Measurements from ENCODE around the gene CERS6. TPM values are rescaled to one million over a fixed set of nuclear protein-coding genes. Genes with fewer than 3 reads are reported as not detected.

Gene CERS6
- total RNA-seq, 1 donor from 2014 or later, result 14.7 TPM

DNA sequence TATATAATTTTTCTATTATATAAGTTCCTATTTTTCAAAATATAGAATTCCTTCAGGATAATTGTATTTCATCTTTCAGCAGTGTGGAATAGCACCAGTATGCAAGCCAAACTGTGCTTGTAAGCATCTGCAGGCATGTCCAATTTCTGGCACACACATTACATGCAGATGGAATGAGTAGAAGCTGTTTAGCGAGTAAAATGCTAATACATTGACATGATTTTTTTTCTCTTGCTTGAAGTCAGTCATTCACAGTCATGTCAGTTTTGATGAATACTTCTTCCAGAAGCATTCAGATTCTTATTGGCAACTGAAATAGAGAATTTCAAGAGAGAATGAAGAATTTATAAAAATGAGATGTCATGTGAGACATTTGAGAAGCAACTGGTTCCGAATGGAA lies 109.4 kb downstream of the CERS6 start:
- DNase-seq (ENCODE audit: low spot score), result no peak

DNA sequence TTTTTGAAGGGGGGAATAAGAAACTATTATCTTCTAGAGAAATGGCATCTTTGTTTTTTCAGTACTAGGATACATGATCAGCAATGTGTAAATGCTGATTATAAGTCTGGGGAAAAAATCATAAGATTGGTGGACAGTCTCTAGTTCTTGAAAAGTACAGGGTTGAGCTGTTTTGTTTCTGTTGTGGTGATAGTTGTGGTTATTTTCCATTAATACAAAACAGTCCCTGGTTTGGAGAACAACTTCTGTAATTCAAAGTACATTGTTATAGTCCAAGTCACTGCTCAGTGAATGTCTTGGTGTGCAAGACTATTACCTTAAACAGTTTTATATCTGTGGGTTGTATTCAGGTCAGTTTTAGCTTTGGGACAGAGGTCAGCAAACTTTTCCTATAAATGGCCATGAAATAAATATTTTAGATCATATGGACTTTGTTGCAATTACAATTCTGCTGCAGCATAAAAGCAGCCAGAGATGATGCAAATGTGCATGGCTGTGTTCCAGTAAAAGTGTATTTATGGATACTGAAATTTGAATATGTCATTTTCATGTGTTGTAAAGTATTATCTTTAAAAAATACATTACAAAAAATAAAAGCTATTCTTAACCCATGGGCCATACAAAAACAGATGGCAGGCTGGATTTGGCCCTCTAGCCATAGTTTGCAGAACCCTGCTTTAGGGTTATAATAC lies 111.0 kb downstream of the CERS6 start:
- no peak for DNase-seq (ENCODE audit: low spot score)

DNA sequence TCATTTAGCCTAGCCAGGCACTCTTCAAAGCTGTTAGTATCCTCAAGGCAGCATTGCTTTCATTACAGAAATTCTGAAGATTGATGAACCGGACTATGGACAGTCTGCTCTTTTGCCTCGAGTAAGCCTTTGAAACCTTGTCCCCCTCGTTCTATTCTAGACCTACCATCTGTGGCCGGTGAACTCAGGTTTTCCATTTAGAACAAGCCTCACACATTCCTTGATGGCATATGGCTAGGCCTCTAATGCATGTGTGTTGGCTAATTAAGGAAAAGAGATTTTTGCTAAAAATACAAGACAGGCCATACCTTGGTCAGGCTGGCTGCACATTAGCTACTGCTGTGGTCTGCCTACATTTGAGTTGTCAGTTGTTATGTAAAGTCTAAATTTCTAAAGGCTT lies 111.8 kb downstream of the CERS6 start:
- no peak for DNase-seq (ENCODE audit: low spot score)

DNA sequence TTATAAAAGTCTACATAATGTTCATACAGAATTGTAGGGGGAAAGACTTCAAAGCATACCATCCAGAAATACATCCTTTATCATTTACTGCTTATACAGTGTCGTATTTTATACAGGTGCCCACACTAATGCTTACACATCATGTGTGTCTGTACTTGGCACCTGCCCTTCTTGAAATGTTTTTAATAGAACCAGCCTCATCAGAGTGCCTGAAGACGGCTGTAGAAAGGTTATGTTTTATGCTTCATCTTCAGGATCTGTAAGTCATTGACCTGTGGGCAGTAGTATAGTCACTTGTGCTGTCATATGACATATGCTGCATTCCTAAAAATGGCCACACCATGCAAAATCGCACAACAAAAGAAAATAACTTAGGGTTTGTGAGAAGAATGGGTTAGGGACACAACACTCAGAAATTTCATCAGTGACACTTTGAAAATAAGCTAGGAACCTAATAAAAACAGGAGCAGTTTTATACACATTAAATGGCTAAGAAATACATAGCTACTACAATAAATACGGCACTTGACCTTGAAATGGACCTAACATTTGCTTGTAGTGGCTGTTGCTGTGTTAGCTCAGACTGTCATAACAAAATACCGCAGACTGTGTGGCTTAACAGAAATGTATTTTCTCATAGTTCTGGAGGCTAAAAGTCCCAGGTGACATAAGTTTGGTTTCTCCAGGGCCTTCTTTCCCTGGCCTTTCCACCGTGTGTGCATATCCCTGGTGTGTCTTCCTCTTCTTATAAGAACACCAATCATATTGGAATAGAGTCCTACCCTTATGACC lies 112.6 kb downstream of the CERS6 start:
- DNase-seq (ENCODE audit: low spot score), result no peak

DNA sequence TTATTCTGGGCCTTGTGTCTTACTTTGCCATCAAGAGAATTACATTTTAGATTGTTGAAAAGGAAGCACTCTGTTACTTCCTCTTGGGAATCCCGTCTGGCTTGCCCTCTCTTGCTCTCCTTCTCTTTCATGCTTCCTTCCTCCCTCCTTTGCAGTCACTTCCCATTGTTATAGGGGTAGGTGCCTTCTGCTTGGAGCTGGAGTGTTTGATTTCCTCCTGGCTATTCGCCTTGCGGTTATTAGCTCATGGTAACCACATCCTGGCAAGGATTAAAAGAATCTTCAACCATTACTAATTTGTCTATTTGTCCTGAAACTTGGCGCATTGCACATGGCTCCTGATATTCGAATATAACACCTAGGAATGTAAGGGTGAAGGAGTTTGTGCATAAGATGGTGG lies 115.0 kb downstream of the CERS6 start:
- DNase-seq (ENCODE audit: low spot score), result no peak

DNA sequence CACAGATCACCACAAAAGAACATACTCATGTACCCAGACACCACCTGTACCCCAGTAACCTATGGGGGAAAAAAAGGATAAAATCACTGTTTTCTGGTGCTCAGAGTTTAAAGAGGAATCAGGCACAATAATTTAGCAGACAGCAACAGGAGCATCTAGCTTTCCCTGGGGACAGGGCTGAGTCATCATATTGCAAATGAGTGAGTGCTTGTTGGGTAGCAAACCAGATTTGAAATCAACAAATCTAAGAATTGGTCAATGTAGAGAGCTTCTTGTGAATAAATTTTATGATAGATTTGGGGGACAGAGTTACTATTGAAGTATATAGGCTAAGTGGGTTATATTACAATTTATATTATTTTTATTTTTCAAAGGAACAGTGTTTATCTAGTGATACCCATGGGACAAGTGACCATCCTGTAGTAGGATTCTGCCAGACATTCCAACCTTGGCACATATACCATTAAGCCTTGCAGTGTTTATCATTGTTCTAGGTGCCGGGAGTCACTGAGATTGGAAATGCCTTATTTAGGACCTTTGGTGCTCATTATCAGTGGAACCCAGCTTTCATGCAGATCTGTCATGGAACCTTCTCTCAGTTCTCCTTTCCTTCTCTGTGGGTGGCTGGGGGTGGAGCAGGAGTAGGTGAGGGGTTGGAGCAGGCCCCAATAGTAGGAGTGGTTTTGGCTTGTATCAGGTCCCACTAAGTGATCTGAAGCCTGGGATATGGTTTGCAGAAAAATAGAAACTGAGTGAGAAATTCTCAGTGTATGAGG lies 117.2 kb downstream of the CERS6 start:
- no peak for DNase-seq (ENCODE audit: low spot score)

DNA sequence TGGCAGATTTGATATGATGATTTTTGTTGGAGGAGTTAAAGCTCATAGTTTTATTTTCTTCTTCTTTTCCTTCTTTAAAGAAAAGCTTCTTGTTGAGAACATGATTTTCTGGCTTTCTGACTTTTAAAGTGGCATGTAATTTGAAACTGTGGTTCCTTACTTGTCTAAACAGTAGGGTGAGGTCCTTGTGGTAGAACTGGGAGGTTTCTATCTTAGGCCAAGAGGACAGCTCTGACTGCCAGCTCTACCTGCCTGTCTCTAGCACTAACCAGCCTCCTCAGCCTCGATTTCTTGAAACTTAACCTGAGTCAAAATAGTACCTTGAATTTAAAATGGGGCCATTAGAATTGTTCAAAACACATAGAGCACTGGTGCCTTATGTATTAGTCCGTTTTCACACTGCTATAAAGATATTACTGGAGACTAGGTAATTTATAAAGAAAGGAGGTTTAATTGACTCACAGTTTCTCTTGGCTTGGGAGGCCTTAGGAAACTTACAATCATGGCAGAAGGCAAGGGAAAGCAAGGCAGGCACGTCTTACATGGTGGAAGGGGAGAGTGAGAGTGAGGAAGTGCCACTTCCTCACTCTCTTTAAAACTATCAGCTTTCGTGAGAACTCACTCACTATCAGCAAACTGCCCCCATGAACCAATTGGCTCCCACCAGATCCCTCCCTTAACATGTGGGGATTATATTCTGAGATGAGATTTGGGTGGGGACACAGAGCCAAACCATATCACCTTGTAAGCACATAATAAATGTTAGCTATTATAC lies 119.0 kb downstream of the CERS6 start:
- DNase-seq (ENCODE audit: low spot score), result no peak

DNA sequence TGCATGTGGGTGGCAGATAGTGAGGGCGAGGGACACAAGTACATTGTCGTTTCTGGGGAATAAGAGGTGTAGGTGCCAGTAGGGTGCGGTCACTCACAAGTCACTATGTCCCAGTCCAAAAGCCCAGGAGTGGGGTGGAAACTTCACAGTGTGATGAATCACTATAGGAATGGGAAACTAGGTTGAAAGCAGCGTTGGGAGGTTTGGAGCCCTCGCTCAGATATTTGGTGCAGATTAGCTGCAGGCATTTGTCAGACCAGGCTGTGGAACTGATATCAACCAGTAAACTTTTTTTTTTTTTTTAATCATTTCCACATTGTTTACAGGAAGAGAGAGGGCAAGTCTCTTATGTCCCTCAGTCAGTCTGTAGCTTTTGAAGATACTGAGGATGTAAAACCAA lies 121.8 kb downstream of the CERS6 start:
- no peak for DNase-seq (ENCODE audit: low spot score)

DNA sequence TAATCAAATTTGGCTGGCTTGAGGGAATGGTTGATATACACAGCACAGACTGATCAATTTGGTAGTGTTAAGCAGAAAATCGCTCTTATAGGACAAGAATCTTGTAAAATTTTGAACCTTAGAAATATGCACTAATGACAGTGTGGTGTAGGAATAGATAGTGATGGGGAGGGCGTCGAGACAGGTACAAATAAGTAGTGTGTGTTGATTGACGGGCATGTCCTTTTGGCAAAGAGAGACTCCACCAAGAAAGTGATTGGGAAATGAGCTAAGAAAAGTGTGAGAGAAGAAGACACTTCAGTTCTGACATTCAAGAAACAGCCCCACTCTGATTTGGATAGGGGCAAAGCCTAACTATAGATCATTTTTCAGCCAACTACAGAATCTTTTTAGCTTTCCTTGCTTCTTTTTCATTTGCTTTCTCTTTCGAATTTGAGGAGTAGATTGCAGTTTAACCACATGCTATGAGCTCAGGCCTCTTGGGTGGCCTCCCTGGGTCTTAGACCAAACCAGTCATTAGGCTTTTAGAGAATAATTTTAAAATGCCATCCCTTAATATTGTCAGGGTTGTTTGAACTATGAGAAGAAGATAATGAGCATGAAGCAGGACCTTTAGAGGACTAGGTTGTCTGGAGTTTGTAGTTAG lies 127.1 kb downstream of the CERS6 start:
- no peak for DNase-seq (ENCODE audit: low spot score)

DNA sequence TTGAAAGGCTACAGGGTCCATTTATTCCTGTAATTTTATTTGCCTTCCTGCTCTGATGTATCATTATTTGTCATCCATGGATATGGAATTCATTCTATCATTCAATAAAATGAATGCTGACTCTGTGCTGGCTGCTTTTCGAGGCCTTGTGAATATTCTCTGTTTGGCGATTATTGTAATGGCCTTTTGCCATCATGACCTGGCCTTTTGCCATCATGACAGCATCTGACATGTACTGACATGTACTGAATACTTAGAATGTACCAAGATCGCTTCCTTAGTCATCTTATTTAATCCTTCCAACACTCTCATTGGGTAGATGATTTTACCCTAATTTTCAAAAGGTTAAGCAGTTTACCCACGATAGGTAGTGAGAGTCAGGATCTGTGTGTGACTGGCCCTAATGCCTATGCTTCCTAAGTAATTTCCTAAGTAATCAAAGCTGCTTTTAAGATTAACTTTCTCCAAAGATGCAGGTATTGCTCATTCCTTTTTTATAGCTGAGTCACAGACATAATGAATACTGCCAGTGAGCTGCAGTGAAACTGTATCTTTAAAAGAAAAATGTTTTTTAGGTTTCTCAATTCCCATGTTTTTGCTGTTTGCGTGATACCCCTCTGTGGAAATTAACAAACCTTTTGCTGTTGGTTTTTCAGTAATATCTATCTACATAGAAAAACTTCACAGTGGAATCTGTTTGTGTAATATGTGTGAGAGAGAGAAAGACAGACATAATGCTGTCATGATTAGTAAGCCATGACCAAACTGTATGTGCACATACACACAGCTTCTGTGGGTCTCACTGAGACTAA lies 127.8 kb downstream of the CERS6 start:
- DNase-seq (ENCODE audit: low spot score), result no peak

DNA sequence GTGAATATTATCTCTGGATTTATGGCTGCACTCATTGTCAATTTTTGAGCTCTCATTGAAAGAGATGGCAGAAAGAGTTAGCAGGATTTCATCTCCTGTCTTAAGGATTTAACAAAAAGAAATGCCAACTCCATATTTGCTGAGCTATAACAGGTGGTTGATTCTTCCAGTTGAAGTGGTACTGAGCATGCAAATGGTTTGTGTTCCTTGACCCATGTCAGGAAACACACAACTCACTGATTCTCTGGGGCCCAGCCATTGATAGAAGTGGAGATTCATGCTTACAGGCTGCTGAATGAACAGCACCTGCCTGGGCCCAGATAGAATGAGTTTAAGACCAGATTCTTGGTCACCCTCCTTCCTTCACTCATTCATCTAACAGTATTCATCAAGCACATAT lies 128.8 kb downstream of the CERS6 start:
- no peak for DNase-seq (ENCODE audit: low spot score)

DNA sequence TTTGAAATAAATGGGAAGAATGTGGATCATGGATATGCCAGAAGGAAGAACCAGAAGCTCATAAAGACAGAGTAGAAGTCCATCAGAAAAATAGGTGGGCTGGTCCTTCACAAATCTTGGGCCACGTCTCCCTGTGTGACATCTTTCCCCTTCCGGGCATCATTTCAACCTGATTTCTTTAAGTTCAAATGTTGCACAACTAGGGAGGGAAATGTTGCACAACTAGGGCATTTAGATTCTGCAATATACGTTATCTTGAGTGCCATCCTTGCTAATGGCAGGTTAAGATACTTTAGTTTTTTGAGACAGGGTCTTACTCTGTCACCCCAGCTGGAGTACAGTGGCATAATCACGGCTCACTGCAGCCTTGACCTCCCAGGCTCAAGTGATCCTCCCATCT lies 129.6 kb downstream of the CERS6 start:
- no peak for DNase-seq (ENCODE audit: low spot score)

DNA sequence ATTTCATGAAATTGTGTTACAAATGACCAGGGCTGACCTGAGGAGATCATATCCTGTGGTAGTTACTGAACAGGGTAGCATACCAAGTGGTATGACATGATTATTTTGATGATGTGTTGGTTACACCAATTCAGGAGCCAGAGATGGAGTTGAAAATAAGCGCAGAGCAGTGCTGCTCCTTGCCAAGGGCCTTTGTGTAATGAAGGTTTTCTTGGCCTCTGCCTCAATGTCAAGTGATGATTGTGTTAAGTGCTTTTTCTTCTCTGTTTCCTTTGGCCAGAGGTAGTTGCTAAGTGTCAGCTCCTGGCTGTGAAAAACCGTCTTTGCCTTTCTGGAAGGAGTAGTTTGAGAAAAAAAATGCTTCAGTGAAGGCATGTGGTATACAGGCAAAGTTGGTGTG lies 131.2 kb downstream of the CERS6 start:
- DNase-seq (ENCODE audit: low spot score), result no peak

DNA sequence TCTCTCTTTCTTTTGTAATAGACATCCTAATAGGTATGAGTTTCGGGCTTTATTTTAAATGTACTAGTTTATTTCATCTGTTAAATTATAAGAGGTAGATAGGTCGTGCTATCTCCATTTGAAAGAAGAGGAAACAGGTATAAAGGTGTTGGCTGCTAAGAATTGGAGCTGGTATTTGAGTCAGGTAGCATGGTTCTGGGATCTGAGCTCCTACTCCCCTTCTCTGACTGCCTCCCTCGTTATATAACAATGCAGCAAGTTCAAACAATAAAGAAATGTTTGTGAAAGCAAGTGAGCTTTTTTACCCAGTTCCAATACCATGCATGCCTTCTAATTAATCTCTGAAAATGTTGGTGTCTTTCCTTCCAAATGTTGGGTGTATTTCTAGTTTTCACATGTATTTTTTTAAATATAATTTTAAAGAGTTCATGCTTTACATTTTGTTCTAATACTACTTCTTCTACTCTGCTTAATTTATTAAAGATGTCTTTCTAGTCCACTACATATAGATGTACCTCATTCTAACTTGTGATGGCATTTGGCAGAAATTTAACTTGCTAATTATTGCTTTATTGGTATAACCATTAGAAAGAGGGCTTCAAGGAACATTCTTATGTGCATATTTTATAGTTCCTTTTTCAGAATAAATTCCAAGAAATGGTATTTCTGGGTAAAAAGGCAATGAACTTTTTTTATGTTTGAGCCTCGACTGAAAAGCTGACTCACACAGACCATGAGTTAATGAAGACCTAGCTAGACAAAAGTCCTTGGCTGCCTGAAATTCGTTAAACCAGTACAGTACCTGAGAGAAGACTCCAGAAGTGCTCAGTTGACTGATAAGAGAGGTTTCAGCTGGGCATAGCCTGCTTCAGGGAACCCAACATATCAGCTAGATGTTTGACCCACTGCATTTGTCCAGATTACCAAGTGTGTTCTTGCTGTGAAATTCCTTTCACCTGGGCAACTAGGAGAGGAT lies 133.5 kb downstream of the CERS6 start:
- DNase-seq (ENCODE audit: low spot score), result no peak

DNA sequence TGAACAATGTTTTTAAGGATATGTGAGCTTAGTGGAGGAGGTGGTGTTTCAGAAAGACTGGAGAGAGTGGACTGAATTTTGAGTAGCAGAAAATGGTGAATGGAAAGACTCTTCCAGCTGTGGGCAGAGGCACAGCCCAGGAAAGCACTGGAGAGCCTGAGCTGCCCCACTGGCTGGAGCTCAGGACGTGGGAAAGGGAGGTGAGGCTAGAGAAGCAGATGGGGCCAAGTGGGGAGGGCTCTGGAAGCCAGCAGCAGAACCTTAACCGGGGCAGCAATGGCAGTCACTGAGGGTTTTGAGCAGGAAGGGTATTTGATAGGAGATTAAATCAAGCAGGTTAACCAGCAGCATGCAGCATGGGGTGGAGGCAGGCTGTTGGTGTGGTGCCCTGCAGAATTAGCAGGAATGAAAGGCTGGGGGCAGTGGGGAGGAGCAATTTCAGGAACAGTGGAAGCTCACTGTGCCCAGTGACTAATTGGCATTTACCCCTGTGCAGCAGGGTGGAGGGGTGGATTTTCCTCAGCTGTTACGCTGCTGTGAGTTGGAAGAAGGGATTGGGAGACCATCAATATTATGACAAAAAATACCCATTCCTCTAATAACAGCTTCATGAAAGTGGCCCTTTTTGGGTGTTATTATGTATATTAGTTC lies 136.2 kb downstream of the CERS6 start:
- DNase-seq (ENCODE audit: low spot score), result no peak

DNA sequence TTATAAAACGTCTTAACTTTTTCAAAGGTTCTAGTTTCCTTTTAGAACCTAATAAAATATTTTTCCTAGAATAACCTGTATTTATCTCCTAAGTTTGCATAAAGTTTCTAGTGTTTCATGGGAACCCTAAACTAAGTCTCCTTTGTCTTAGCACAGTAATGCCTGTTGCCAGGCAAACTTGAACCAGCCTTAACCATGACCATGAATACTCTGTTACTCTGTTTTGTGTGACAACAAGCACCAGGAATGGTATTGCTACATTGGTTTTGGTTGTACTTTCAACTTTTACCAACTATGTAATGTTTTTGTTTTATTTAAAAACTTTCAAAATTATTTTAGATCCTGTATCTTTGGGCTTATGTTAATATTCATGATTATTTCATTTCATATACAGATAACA lies 137.6 kb downstream of the CERS6 start:
- DNase-seq (ENCODE audit: low spot score), result no peak

DNA sequence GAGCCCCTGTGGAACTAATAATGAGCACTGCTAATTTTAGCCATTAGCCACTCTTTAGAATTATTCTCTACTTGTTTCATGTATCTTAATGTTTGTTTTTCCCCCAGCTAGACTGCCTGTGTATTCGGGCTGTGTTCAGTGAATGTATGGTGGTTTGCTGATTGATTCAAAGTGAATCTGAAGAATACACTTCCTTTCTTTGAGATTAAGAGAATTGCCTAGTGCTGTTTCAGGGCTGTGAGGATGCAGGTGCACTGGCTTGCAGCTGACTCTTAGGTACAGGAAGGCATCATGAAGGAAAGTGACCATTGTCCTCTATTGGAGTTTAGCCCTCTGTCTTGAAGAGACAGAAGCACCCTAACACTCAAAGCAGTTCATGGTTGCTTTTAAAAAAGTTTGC lies 138.7 kb downstream of the CERS6 start:
- no peak for DNase-seq (ENCODE audit: low spot score)

DNA sequence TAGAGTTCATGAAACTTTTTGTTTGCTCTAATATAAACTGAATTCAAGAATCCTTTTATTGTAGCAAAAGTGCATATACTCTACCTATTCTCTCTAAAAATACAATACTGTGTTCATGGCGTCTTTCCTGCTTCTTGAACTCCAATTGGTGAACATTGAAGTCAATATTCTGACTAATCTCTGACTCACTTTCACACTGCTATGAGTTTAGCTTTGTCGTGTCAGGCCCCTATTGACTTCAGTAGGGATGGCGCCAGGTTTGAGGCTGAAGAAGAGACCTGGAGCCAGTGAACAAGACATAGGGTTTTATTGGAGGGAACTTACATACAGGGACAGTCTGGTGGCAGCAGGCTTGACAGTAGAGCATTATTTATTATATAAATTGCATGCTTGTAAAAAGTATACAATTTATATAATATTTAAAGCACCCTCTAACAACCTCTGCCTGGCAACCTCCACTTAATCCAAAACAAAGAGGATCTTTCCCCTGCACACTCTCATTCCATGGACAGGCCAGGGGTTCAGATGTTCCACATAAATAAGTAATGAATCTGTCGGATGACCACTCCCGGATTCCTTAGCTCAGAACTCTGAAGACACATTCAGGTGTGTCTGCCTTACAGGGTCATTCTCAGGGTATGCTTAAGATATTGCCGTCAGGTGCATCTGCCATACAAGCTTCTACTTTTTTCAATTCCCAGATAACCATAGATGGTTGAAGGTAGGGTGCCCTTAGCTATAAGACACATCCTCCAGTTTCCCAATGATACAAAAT lies 141.0 kb downstream of the CERS6 start:
- DNase-seq (ENCODE audit: low spot score), result no peak
